GM21528 (cell line): ENCODE results near the gene DEPDC1B.
"Not testable (repeated sequence)": the region's sequence is repeated elsewhere in the genome, so short reads cannot be mapped to it uniquely, and the experiment has no call there.

ENCODE experiments used
- ATAC-seq: cut with Tn5 transposase; IDR thresholded peaks from one replicate; pipeline ENCODE4 v1.9.1; 2021; ENCODE audit warnings: mild to moderate bottlenecking, moderate library complexity; ENCODE audit not compliant: unreplicated experiment, low FRiP score

The DEPDC1B gene

DNA sequence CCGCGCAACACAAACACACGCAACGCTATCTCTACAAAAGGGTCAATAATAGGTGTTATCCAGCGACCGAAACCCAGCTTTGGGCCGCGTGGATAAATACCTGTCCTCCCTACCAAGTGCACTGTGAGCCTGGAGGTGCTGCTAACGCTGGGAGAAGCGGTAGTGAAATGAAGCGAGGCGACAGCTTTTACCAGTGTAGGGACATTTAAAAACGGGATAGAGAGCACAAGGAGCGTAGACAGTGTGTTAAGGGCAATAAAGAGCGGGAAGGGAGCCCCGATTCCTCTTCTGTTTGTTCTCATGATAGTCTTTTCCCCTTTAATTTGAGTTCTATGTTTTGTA, 421 bp upstream of the DEPDC1B start:
- peak; percentile 29 for ATAC-seq

DNA sequence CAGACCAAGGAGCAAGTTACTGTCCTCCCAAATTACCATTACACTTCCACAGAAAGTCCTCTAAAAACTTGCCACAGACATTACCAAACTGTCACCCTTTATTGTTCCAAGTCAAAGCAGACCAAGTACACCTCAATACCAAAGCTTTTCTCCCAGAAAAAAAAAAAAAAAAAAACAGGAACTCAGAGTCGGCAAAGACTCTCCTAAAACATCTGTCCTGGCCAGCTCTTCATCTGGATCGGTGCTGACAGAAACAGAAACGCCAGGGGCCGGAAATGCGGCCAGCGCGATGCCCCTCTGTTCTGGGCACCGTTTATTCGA, 718 bp downstream of the DEPDC1B start:
- ATAC-seq = no peak

DNA sequence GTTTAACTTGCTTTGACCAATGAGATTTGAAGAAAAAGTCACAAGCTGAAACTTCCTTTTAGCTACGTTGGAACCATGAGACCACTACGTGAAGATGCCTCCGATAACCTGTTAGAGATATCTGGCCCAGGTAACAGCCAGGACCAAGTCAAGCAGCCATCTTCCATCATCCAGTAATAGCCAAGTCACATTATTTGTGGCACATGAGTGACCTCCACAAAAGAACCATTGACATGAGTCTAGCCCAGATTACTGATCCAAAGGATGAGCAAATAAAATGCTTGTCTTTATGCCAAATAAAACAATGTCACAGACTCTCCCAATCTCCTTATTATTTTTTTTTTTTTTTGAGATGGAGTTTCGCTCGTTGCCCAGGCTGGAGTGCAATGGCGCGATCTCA, 1.6 kb downstream of the DEPDC1B start:
- ATAC-seq = no peak

DNA sequence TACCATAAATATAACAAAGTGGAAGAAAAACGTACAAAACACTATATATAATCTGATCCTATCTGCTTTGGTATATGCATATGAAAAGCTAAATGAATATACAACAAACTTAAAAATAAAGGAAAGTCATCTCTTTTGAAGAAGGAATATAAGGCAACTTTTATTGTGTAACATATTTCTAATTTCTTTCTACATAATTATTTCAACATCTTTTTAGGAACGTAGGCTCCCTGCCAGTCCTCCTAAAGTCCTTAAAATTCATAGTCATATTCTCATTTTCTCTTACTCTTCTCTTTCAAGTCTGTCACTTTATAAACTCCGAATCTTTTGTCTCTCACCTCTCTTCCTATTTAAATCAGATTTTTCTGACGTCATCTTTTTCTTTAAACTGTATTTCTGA, 9.6 kb downstream of the DEPDC1B start:
- ATAC-seq = no peak

DNA sequence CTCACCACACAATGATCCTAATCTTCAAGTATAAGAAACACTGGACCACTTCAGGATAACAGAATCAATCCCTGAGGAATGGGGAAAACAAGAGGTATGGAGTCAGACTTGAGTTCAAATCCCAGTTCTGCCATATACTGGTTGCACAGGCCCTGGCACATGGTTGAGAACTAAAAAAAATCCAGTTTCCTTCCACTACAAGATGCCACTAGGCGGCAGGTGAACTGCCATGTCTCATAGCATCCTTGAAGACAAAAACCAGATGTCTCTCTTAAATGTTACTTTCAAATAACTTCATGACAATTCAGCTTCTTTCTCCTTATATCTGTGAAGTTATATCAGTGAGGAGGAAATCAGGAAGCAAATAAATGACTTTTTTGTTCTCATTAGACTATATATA, 11.0 kb downstream of the DEPDC1B start:
- no peak for ATAC-seq

DNA sequence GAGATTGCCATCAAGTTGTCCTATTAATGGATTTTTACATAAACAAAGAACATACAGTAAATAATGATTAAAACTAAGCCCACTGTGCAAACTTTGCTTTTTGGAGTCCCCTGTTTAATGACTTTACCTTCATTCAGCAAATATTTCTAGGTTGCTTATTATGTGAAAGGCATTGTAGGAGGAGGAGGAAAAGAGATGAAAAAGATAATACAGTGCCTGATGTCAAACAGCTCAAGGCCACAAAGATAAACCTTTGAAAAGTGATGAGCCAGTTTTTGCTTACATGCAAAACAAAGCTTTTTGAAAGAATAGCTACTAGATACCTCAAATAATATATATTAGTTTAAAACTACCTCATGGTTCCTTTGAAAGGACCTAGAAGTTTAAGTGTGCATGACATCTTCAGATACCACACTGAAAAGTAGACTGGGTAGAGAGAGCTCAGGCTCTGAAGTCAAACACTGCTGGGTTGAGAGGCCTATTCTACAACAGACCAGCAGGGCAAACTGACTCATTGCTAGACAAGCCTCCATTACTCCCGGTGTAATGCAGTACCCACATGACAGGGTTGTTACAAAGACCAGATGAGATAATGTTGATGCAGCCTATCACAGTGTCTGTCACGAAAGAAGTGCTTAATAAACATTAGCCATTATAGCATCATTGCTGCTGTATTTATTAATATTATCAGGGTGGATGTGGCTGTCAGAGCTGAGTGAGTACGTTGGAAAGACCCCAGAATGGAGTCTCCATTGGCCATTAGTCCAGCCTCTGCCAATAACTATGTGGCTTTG, 11.8 kb downstream of the DEPDC1B start:
- ATAC-seq = peak; percentile 88

- ATAC-seq = no peak
Observed at GRCh38 chr5:60686157-60686556, 13.8 kb downstream of the DEPDC1B start.

DNA sequence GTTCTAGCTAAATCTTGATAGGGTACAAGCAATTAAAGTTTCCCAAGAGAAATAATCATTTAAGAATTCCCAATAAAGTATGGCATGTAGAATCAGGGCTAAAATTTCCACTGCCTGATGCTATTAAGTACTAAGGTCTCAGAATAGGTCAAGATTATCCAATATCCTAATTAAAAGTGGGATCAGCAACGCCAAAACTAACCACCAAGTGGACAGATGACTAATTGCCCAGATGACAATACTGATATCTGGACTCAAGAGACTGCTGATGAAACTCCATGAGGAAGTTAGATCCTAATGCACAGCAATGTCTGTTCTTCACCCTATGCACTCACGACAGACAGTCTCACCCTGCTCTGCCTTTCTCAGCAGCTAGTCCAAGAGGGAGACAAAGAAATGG, 14.3 kb downstream of the DEPDC1B start:
- ATAC-seq = no peak

GRCh38 chr5:60685028-60685427, 14.9 kb downstream of the DEPDC1B start:
- no peak for ATAC-seq

DNA sequence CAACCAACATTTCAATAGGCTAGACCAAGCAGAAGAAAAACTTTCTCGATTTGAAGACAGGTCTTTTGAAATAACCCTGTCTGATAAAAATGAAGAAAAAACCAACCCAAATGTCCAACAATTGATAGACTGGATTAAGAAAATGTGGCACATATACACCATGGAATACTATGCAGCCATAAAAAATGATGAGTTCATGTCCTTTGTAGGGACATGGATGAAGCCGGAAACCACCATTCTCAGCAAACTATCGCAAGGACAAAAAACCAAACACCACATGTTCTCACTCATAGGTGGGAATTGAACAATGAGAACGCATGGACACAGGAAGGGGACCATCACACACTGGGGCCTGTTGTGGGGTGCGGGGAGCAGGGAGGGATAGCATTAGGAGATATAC, 18.0 kb downstream of the DEPDC1B start:
- ATAC-seq = not testable (repeated sequence)

DNA sequence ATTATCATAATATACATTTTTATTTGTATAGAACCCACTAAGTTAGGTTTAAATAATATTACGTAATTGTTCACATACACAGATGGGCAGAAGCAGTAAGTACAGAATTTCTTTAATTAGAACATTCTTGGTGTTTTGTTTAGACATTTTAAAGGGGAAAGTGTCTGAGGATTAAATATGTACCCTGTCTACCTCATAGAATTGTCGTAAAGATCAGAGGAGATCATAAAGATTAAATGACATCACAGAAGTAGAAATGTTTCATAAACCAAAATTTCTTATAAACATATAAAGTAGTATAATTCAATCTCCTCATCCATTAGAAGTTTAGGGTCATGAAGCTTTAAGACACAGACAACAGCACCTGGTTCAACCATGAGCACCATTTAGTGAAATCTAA, 20.1 kb downstream of the DEPDC1B start:
- ATAC-seq = no peak

- peak; percentile 63 for ATAC-seq
Observed at GRCh38 chr5:60677850-60678664, 21.9 kb downstream of the DEPDC1B start.

DNA sequence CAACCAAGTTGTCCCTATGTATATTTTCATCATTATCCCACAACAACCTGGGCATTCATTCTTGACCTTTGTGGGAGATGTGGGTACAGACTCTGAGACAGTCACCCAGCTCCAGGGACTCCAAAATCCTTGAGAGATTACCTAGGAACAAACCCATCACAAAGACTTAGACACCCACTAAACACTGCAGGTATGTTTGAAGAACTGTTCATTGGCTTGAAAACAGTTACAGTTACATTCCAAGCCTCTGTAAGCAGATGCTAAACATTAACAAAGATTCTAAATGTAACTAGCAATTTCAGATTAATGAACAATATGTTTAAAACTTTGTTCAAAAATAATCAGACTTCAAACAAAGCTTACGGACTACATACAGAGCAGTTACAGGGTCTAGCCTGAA, 24.7 kb downstream of the DEPDC1B start:
- ATAC-seq = no peak

DNA sequence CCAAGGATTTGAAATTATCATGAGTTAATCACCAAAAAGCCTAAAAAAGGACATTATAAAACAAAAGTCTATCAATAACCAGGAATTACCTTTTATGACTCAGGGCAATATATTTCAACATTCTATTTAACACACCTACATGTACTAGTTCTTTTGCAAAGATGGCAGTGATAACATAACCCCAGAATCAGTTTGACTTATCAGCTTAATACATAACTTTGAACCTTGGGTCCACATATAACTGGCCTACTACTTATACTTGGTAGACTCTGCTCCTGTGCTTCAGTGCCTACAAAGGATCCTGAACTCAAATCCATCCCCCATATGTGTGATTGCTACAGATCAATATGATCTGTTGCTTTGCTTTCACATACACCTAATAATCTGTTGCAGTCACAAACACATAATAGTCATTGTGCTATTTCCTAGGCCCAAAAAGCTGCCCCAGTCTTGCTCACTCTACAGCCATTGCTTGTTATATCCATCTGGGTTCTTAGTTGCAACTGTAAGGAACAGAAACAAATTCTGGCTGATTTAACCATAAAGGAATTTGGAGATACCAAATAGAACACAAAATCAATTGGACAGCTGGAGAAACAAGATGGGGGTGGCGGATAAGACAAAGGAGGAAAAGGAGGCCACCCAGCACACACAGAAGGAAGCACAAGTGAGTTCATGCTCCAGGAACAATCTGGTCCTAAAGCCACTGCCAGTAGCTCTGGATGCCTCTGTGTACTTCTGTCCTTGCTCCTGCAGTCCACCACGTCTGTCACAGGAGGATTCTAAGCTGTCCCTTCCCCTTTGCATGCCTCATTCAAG, 25.5 kb downstream of the DEPDC1B start:
- no peak for ATAC-seq

- ATAC-seq = no peak
Observed at GRCh38 chr5:60673334-60673733, 26.6 kb downstream of the DEPDC1B start.

- ATAC-seq = no peak
Observed at GRCh38 chr5:60672693-60673264, 27.2 kb downstream of the DEPDC1B start.

DNA sequence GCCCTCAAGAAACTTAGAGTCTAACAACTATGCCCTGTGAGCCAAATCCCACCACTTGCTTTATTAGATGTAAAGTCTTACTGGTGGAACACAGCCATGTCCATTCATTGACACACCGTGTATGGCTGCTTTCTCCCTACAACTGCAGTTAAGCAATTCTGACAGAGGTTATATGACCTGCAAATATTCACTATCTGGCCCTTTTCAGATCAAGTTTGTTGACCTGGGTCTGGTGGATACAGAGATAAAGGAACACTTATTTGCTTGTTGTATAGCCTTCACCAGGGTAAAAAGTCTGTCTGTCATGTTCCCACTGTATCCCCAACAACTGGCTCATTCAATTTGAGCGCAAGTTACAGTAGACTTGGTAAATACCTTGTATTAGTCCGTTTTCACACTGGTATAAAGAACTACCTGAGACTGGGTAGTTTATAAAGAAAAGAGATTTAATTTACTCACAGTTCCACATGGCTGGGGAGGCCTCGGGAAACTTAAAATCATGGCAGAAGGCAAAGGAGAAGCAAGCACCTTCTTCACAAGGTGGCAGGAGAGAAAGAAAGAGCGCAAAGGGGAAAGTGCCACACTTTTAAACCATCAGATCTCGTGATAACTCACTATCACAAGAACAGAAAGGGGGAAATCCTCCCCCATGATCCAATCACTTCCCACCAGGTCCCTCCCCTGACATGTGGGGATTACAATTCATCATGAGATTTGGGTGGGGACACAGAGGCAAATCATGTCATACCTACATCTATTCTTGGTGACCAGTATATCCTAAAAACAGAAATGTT, 27.9 kb downstream of the DEPDC1B start:
- no peak for ATAC-seq

- ATAC-seq = no peak
Observed at GRCh38 chr5:60670749-60671148, 29.2 kb downstream of the DEPDC1B start.

- ATAC-seq = no peak
Observed at GRCh38 chr5:60668686-60669304, 31.2 kb downstream of the DEPDC1B start.
